Lung (tissue), 12 donors: ENCODE measurements around the gene FOXB2. TPM values are rescaled to one million over a fixed set of nuclear protein-coding genes. Genes with fewer than 3 reads are reported as not detected.

Source experiments
- ATAC-seq: fragments of 200-7000 bp; cut with Tn5 transposase; one replicate; pipeline ENCODE4 v1.9.1; 2020; ENCODE audit warnings: moderate number of reproducible peaks; ENCODE audit not compliant: insufficient read depth, low FRiP score
- DNase-seq, 3 donors: peaks; one replicate each; pipeline ENCODE4 v3.0.0-alpha.2; 2013 to 2017
- H3K27ac ChIP-seq, 2 donors: one replicate each; pipeline ENCODE4 v1.5.1; 2013; ENCODE audit warnings: mild to moderate bottlenecking in 2 of 2, moderate library complexity in 2 of 2, control low read depth in 1 of 2, inconsistent platforms in 1 of 2, low read depth in 1 of 2, low read length in 1 of 2
- H3K27me3 ChIP-seq, 3 donors: one replicate each; pipeline ENCODE4 v1.5.1; 2013; ENCODE audit warnings: low read length in 2 of 3; ENCODE audit not compliant: control insufficient read depth in 3 of 3, insufficient read depth in 3 of 3
- H3K36me3 ChIP-seq, 4 donors: one replicate each; pipeline ENCODE4 v1.5.1; 2013; ENCODE audit warnings: low read length in 4 of 4, mild to moderate bottlenecking in 1 of 4, moderate library complexity in 1 of 4; ENCODE audit not compliant: control insufficient read depth in 4 of 4, insufficient read depth in 4 of 4
- H3K4me1 ChIP-seq, 5 donors: one replicate each; pipeline ENCODE4 v1.5.1; 2013; ENCODE audit warnings: low read length in 5 of 5, mild to moderate bottlenecking in 2 of 5, moderate library complexity in 1 of 5; ENCODE audit not compliant: control insufficient read depth in 5 of 5, insufficient read depth in 5 of 5
- H3K4me3 ChIP-seq: one replicate; pipeline ENCODE4 v1.5.1; 2013; ENCODE audit warnings: mild to moderate bottlenecking, control low read depth, moderate library complexity
- H3K9ac ChIP-seq, 2 donors: one replicate each; pipeline ENCODE4 v1.5.1; 2013; ENCODE audit warnings: low read length in 2 of 2, control low read depth in 1 of 2; ENCODE audit not compliant: insufficient read depth in 1 of 2
- H3K9me3 ChIP-seq, 4 donors: one replicate each; pipeline ENCODE4 v1.5.1; 2013; ENCODE audit warnings: low read length in 3 of 4, mild to moderate bottlenecking in 1 of 4, moderate library complexity in 1 of 4; ENCODE audit not compliant: control insufficient read depth in 4 of 4, insufficient read depth in 3 of 4
- WGBS, 2 donors: extraction: QIAGEN DNeasy Blood & Tissue Kit; methylation state at CpG; one replicate each; pipeline ENCODE4 v1.1.7; 2013; 5-methylcytosine and 5-hydroxymethylcytosine counted together
- polyA plus RNA-seq, 2 donors: library from polyadenylated mRNA; stranded (reverse); fragments of 200-250 nt; gene quantifications; one replicate each; pipeline ENCODE4 v1.2.1, GENCODE V29; 2013
- total RNA-seq, 2 donors: library from RNA; depleted of rRNA in 1 of 2; stranded (reverse); fragments of >200 nt in 1 of 2; gene quantifications; one replicate each; pipeline ENCODE4 v1.2.1, GENCODE V29; 2014 to 2021
- TF ChIP-seq, protein P1 (sequence below): IDR thresholded peaks from 2 replicates; pipeline ENCODE4 v1.5.1; 2012; ENCODE audit warnings: mild to moderate bottlenecking; ENCODE audit errors: control extremely low read depth, extremely low read depth
- donor health status: control.
- donor health status: control.
- donor health status: Bipolar disorder and iron deficiency.
- donor health status: healthy.
- donor health status: DM: yes; HTN: yes; CAD: no.

Gene FOXB2
- total and polyA plus RNA-seq, 4 donors, result not detected

GRCh38 chr9:77014597-77015263 lies 4.7 kb upstream of the FOXB2 start:
- WGBS, 2 donors, result 4 to 5% methylated on average over 38 of the region's 38 CpGs
- no peaks in the 10 kb centered on the region for H3K36me3 ChIP-seq
- no peak overlapping the region for H3K9ac ChIP-seq
- TF ChIP-seq, protein P1, sequence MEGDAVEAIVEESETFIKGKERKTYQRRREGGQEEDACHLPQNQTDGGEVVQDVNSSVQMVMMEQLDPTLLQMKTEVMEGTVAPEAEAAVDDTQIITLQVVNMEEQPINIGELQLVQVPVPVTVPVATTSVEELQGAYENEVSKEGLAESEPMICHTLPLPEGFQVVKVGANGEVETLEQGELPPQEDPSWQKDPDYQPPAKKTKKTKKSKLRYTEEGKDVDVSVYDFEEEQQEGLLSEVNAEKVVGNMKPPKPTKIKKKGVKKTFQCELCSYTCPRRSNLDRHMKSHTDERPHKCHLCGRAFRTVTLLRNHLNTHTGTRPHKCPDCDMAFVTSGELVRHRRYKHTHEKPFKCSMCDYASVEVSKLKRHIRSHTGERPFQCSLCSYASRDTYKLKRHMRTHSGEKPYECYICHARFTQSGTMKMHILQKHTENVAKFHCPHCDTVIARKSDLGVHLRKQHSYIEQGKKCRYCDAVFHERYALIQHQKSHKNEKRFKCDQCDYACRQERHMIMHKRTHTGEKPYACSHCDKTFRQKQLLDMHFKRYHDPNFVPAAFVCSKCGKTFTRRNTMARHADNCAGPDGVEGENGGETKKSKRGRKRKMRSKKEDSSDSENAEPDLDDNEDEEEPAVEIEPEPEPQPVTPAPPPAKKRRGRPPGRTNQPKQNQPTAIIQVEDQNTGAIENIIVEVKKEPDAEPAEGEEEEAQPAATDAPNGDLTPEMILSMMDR, result no peak
- H3K27me3 ChIP-seq, result peaks cover 31 to 93% (median 86%) of the 10 kb centered on the region in 3 donors
- DNase-seq (peak in 1 of 3 donors; percentile 2), ATAC-seq (no peak)
- H3K4me3 ChIP-seq, result no peak overlapping the region
- peaks cover 0 to 4% (median 0%) of the 10 kb centered on the region in 4 donors for H3K9me3 ChIP-seq
- peaks cover 0 to 18% (median 8%) of the 10 kb centered on the region in 5 donors for H3K4me1 ChIP-seq
- no peak overlapping the region for H3K27ac ChIP-seq

GRCh38 chr9:77015327-77016048 lies 4.0 kb upstream of the FOXB2 start:
- Histone ChIP-seq H3K4me1 (peaks cover 0 to 18% (median 8%) of the 10 kb centered on the region in 5 donors), H3K27ac (no peak overlapping the region), H3K36me3 (no peaks in the 10 kb centered on the region), H3K27me3 (peaks cover 27 to 90% (median 83%) of the 10 kb centered on the region in 3 donors), H3K4me3 (no peak overlapping the region), H3K9ac (no peak overlapping the region), H3K9me3 (peaks cover 0 to 6% (median 0%) of the 10 kb centered on the region in 4 donors)
- DNase-seq (peak in 1 of 3 donors; percentile 3), ATAC-seq (no peak)
- TF ChIP-seq, protein P1, result no peak
- 6 to 7% methylated on average over 31 of the region's 31 CpGs for WGBS, 2 donors

- ATAC-seq, result no peak
- Histone ChIP-seq H3K9ac (no peak overlapping the region), H3K9me3 (peaks cover 0 to 10% (median 0%) of the 10 kb centered on the region in 4 donors), H3K4me3 (no peak overlapping the region), H3K27me3 (peaks cover 25 to 90% (median 83%) of the 10 kb centered on the region in 3 donors), H3K27ac (no peak overlapping the region), H3K4me1 (peaks cover 0 to 20% (median 8%) of the 10 kb centered on the region in 5 donors), H3K36me3 (no peaks in the 10 kb centered on the region)
- DNase-seq, result peak in 1 of 3 donors; percentile 22
- TF ChIP-seq, protein P1, result no peak
- WGBS, 2 donors, result 1 to 3% methylated on average over 34 to 37 of the region's 37 CpGs
Observed at GRCh38 chr9:77016121-77016525, 3.3 kb upstream of the FOXB2 start.
